WERI-Rb-1 (cell line): ENCODE measurements around the gene COX8A.

Source experiments
- DNase-seq: peaks from one replicate; pipeline ENCODE4 v3.0.0-alpha.2; 2020
- H3K27ac ChIP-seq: fragments of 250-450 bp; sonication (Bioruptor Pico); 2 replicates; pipeline ENCODE4 v1.5.1; 2020; ENCODE audit warnings: mild to moderate bottlenecking, moderate library complexity
- H3K27me3 ChIP-seq: fragments of 250-450 bp; sonication (Bioruptor Pico); 2 replicates; pipeline ENCODE4 v1.5.1; 2021; ENCODE audit warnings: mild to moderate bottlenecking, low read depth, moderate library complexity; ENCODE audit not compliant: insufficient read depth, severe bottlenecking
- H3K36me3 ChIP-seq: fragments of 250-450 bp; sonication (Bioruptor Pico); 2 replicates; pipeline ENCODE4 v1.5.1; 2020; ENCODE audit warnings: mild to moderate bottlenecking, moderate library complexity
- H3K4me3 ChIP-seq: 2 replicates; pipeline ENCODE4 v1.5.1; 2011; ENCODE audit warnings: low read depth, mild to moderate bottlenecking, control low read depth, low read length
- H3K9me3 ChIP-seq: fragments of 250-450 bp; sonication (Bioruptor Pico); 2 replicates; pipeline ENCODE4 v1.5.1; 2021; ENCODE audit warnings: mild to moderate bottlenecking, moderate library complexity; ENCODE audit not compliant: severe bottlenecking
- CTCF ChIP-seq: IDR thresholded peaks from 2 replicates; pipeline ENCODE4 v1.5.1; 2011; ENCODE audit warnings: low read depth, mild to moderate bottlenecking, control low read depth, inconsistent platforms, low read length

Gene COX8A

GRCh38 chr11:64011371-64011770, 37.0 kb downstream of the COX8A start:
- Histone ChIP-seq H3K27ac (no peak overlapping the region), H3K4me3 (no peak overlapping the region), H3K36me3 (no peaks in the 10 kb centered on the region), H3K27me3 (no peaks in the 10 kb centered on the region), H3K9me3 (no peaks in the 10 kb centered on the region)
- no peak for TF ChIP-seq CTCF
- no peak for DNase-seq

- Histone ChIP-seq H3K36me3 (no peaks in the 10 kb centered on the region), H3K27ac (no peak overlapping the region), H3K27me3 (no peaks in the 10 kb centered on the region), H3K9me3 (no peaks in the 10 kb centered on the region), H3K4me3 (no peak overlapping the region)
- no peak for TF ChIP-seq CTCF
- no peak for DNase-seq
Observed at GRCh38 chr11:64013141-64013896, 38.9 kb downstream of the COX8A start.

GRCh38 chr11:64014356-64014755, 39.9 kb downstream of the COX8A start:
- DNase-seq, result no peak
- H3K27ac ChIP-seq, result no peak overlapping the region
- no peaks in the 10 kb centered on the region for H3K36me3 ChIP-seq
- H3K9me3 ChIP-seq, result no peaks in the 10 kb centered on the region
- no peaks in the 10 kb centered on the region for H3K27me3 ChIP-seq
- no peak for TF ChIP-seq CTCF
- H3K4me3 ChIP-seq, result no peak overlapping the region

- no peak overlapping the region for H3K4me3 ChIP-seq
- H3K9me3 ChIP-seq, result no peaks in the 10 kb centered on the region
- H3K27ac ChIP-seq, result no peak overlapping the region
- no peaks in the 10 kb centered on the region for H3K27me3 ChIP-seq
- no peaks in the 10 kb centered on the region for H3K36me3 ChIP-seq
- no peak for DNase-seq
- TF ChIP-seq CTCF, result no peak
Observed at GRCh38 chr11:64015510-64015909, 41.1 kb downstream of the COX8A start.

- Histone ChIP-seq H3K4me3 (no peak overlapping the region), H3K27me3 (no peaks in the 10 kb centered on the region), H3K9me3 (no peaks in the 10 kb centered on the region), H3K27ac (no peak overlapping the region), H3K36me3 (no peaks in the 10 kb centered on the region)
- no peak for TF ChIP-seq CTCF
- no peak for DNase-seq
Observed at GRCh38 chr11:64015935-64016845, 41.8 kb downstream of the COX8A start.
